HEK293T (cell line): ENCODE data around the gene CYP4B1.
"Not testable (repeated sequence)": the region's sequence is repeated elsewhere in the genome, so short reads cannot be mapped to it uniquely, and the experiment has no call there.

Experiments
- ARNT ChIP-seq: fragments of 450-650 bp; IDR thresholded peaks from 2 replicates; pipeline ENCODE4 v1.6.1; 2017; ENCODE audit warnings: mild to moderate bottlenecking
- BHLHE40 ChIP-seq: fragments of 450-650 bp; IDR thresholded peaks from 2 replicates; pipeline ENCODE4 v1.6.1; 2016; ENCODE audit warnings: mild to moderate bottlenecking, moderate library complexity, borderline replicate concordance
- ELF4 ChIP-seq: fragments of 450-650 bp; IDR thresholded peaks from 2 replicates; pipeline ENCODE4 v1.6.1; 2017; ENCODE audit warnings: antibody characterized with exemption
- FOXA1 ChIP-seq: fragments of 450-650 bp; IDR thresholded peaks from 2 replicates; pipeline ENCODE4 v1.6.1; 2016; ENCODE audit warnings: mild to moderate bottlenecking
- FOXK2 ChIP-seq: fragments of 450-650 bp; IDR thresholded peaks from 2 replicates; pipeline ENCODE4 v1.6.1; 2016; ENCODE audit warnings: mild to moderate bottlenecking
- FOXM1 ChIP-seq: fragments of 450-650 bp; IDR thresholded peaks from 2 replicates; pipeline ENCODE4 v1.6.1; 2017; ENCODE audit warnings: mild to moderate bottlenecking, borderline replicate concordance
- L3MBTL2 ChIP-seq: fragments of 450-650 bp; conservative IDR thresholded peaks from 2 replicates; pipeline ENCODE4 v1.6.1; 2016; ENCODE audit warnings: mild to moderate bottlenecking
- NFRKB ChIP-seq: fragments of 450-650 bp; IDR thresholded peaks from 2 replicates; pipeline ENCODE4 v1.6.1; 2016; ENCODE audit warnings: mild to moderate bottlenecking, moderate library complexity
- SP1 ChIP-seq: fragments of 450-650 bp; IDR thresholded peaks from 2 replicates; pipeline ENCODE4 v1.6.1; 2017
- SUZ12 ChIP-seq: fragments of 450-650 bp; IDR thresholded peaks from 2 replicates; pipeline ENCODE4 v1.6.1; 2016; ENCODE audit warnings: mild to moderate bottlenecking
- TARDBP ChIP-seq: fragments of 450-650 bp; IDR thresholded peaks from 2 replicates; pipeline ENCODE4 v1.6.1; 2016
- ZNF384 ChIP-seq: fragments of 450-650 bp; IDR thresholded peaks from 2 replicates; pipeline ENCODE4 v1.6.1; 2016
- TF ChIP-seq, protein P1 (sequence below): fragments of 450-650 bp; IDR thresholded peaks from 2 replicates; pipeline ENCODE4 v1.6.1; 2016

GRCh38 chr1:46754707-46755106 lies 44.1 kb upstream of the CYP4B1 start:
- not testable (repeated sequence) for TF ChIP-seq ZNF384, ARNT, FOXK2, FOXM1, FOXA1, BHLHE40, SUZ12, SP1, TARDBP, NFRKB, ELF4, L3MBTL2
- TF ChIP-seq, protein P1, sequence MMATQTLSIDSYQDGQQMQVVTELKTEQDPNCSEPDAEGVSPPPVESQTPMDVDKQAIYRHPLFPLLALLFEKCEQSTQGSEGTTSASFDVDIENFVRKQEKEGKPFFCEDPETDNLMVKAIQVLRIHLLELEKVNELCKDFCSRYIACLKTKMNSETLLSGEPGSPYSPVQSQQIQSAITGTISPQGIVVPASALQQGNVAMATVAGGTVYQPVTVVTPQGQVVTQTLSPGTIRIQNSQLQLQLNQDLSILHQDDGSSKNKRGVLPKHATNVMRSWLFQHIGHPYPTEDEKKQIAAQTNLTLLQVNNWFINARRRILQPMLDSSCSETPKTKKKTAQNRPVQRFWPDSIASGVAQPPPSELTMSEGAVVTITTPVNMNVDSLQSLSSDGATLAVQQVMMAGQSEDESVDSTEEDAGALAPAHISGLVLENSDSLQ, result not testable (repeated sequence)
